HG03439 (cell line): Measurements from ENCODE around the gene BMP3.
A peak's percentile ranks its signal among the peaks of the same experiment; 100 is the strongest.

Source experiments
- ATAC-seq: cut with Tn5 transposase; IDR thresholded peaks from one replicate; pipeline ENCODE4 v1.9.1; 2021; ENCODE audit warnings: mild to moderate bottlenecking, moderate library complexity; ENCODE audit not compliant: unreplicated experiment

The BMP3 gene

DNA sequence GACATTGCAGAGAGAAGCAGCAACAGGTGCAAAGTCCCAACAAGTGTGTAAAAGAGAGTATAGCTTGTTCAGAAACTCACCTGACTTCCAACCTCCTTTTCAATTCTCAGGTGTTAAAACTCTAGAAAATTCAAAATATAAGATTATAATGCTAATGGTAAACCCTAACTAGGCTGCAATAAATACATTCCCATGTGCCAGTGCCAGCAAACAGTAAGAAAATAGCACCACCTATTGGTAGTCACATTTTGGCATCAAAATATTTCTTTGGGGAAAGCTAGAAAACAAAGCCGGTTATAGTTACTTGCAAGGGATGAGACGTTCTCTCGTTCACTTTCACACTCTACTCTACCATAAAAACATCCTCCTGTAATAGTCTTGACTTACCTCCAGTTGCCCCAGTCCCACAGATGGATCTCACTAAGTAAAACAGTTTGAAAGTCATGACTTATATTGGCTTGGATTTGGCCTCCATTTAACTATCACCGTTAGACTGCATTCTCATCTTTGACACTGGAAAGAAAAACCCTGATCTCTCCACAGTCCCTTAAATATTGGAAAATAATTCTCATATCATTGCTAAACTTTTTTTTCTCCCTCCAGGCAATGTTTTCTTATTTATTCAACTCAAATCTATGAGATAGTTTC lies 9.6 kb downstream of the BMP3 start:
- no peak for ATAC-seq

DNA sequence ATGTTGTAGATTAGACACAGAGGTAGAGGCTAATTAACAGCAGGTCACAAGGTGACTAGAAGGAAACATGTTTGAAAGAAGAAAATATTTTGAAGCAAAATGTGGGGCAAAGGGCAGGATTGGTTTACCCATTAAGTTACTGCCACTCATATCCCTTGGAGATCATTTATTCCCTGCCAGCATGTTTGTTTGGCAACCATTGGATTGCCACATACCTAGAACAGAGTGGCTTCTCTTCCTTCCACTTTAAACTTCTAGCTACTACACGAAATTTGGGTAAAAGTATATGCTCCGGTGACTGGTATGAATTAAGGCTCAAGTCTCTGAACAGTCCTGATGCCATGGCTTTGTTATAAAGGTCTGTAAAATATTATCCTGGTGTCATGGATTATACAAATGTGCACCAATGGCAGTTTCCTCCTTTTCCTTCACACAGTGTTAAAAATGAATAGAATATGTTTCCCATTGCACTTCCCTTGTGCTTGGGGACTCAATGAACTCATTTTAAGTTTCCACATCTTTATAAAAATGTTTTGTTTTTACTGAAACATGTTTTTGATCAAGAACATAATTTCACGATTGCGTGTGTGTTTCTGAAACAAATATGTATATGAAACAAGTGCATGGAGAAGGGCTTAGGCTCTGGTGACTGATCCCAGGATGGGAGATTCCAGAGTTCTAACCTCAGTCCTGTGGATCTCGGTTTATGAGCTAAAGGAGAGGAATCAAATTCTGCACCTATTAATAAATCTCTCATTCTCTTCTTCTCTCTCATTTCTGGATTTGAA lies 12.3 kb downstream of the BMP3 start:
- ATAC-seq, result no peak

DNA sequence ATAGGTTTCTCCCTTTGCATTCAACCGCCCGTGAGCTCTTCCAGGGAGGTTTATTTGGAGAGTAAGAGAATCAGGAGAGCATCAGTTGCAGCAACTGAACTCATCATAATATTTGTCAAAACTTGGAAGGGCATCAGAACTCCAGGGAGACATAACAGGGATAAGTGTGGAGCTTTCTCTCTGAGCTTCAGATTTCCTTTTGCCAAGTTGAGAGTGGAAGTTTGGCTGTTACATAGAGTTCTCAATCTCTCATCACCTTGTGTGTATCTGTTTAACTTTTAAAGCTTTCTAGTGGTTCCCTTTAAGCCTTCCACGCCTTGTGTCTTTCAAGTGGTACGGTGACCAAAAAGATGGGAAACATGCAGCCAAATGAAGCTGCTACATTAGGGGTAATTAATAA lies 18.8 kb downstream of the BMP3 start:
- ATAC-seq, result no peak

DNA sequence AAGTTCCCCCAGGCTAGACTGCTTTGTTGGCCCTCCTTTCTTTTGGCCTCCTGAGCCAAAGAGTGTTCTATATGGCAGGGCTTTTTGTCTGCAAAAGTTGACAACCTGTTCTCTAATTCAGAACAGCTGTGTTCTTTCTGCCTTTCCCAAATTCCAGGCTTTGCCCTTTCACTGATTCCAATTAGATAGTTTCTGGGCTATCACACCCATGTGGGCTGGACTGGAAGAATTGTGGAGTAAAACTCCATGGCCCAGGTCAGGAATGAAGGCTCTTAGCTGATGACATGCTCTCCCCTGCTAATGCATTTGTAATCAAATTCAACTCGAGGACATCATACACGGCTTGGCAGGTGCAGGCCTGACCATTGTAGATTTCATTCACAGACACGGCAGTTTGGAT lies 19.4 kb downstream of the BMP3 start:
- no peak for ATAC-seq

DNA sequence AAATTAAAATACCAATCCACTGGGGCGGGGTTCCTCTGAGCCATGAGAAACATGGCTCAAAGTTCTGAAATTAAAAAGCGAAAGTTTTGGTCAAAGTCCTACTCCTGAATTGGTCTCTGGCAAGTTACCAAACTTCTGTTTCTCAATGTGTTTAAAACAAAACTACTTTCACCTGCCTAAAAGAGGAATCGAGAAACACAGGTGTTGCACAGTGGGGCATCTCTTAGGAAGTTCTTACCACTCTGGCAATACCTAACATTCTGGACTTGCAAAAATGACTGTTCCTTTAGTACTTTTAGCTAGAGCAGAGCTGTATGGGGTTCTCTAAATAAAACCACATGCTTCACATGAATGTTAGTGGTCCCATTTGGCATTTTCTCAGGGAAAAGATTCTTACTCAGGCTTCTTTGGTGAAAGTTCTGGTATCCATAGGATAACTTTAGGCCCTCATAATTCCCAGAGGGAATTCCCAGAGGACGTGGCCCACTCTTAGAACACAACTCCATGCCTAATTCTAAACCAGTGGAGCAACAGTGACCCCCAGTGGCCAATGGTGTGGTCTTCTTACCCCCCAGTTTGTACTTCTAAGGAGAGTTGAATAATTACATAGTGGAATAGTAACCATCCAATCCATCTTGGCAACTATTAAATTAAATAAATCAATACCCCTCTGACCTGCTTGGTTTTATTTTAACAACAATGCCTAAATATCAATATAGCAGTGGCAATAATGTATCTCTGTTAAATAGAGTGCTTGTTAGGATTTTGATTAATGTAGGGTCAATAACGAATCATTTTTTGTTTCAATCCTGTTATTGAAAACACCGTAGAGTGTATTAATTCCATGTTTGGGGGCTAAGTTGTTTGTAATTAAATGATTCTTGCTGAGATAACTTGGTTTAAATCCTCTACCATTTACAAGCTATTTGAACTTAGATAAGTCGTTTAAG lies 21.9 kb downstream of the BMP3 start:
- peak; percentile 83 for ATAC-seq

DNA sequence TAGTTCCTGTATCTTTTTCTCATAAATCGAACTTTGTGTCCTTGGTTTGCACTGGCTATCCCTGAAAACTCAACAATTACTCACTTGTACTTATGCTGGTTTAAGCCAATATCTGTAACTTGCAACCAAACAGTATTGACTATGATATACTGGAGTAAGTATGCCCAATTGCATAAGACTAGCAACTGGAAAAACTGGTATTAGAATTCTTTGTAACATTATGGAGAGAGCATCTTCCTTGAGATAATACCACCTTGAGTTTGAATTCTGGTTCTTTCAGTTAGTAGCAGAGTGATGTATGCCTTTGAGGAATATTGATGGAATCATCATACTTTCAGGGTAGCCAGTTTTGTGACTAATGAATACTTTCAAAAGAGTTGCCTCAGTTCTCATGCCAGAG lies 28.1 kb downstream of the BMP3 start:
- no peak for ATAC-seq

DNA sequence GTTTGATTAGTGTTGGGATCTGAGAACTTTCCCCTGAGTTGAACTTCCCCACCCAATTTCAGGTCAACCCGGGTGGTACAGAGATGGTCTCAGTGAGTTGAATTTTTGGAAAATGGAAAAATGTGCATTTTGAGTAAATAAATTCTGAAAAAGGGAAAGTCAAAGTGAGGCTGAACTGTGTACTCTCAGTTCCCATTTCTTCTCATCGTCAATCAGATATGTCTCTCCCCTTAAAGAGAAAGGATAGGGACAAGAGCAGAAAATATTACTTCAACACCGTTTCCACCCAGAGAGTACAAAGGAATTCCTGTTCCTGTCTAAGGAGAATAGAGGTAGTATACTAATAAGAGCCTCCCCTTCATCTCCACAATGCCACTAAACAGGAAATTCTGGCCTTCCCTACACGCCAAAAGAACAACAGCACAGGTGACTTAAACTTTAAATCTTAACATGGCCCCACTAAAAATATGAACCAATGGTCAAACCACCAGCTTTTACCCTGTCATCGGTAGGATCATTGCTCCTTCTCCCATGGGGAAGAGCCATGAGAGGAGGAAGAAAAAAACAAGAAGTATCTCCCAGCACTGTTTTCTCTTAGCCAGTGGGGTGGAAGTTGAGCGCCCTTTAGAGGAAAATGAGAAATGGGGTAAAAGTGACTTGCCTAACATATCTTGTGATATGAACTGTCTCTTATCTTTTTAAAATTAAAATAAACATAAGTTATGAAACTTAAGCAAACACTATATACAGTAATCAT lies 30.3 kb downstream of the BMP3 start:
- no peak for ATAC-seq

DNA sequence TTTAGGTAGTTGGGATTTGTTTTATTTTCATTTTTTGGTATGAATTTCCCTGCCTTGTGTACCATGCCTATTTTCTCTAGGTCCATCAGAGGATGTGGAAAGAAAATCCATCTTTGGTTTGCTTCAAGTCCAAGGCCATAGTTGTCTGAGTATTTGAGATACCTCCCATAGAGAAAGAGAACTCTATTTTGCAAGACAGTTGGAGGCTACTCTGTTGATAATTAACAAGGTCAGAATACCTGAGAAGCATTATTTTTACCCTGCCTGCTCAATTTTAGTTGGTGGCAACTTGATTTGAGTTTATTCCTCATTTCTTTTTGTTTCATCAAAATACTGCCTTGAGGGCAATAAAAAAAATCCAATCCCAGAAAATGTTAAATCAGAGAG lies 30.8 kb downstream of the BMP3 start:
- ATAC-seq, result no peak

DNA sequence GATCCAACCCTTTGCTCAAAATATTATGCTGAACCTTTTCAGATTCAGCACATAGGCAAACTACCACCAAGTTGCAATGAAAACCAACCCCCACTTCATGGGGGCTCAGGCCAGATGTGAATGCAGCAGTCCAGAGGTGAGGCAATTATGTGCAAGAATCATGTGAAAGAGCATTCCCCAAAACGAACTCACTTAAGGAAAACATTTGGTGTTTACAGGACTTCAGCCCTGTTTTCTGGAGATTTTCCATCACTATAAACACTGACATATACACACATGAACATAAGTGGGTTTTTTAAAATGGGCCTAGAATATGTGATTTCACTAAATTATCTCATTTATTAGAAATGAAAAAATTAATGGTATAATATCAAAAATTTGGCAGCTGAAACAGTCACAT lies 31.5 kb downstream of the BMP3 start:
- ATAC-seq, result no peak

DNA sequence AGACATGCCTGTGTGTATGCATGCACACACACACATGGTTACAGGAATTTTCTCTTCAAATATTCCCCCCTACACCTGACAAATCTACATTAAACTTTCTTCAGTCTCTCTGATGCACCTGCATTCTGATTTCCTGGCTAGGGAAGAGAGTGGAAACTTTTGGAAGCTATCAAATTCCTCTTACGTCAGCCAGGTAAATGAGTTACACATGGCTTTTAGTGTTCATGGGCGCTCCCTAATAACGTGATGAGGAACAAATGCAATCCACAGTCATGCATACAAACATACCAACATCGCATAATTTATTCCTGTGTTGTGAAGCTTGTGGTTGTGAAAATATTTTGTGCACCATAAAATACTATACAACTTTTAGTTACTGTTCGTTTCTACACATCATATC lies 34.9 kb downstream of the BMP3 start:
- no peak for ATAC-seq

DNA sequence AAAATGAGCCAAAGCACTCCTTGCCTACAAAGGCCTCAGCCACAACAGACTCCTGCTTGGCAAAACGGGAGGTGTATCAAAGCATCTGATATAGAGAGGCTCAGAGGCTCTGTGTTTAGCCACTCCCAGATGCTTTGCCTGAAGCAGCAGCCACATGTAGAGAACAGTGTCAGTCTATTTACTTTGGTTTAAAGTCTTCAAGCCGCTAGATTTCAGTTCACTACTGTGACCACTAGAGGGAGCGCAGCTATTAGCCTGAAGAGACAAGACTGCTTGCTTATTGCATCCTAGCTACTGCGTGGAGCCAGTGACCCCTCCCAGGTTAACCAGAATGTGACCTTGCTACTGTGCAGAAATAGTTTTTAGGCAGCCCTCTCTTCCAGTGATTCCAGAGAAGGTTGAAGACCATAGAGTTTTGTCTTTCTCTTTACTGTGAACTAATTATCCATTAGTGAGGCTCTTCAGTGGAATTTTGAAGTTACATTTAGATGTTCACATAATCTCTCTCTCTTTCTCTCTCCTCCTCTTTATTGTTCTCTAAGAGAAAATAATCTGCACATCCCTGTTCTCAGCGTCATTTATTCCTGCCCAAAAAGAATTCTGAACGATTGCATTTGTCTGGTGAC lies 39.3 kb downstream of the BMP3 start:
- ATAC-seq, result peak; percentile 98

DNA sequence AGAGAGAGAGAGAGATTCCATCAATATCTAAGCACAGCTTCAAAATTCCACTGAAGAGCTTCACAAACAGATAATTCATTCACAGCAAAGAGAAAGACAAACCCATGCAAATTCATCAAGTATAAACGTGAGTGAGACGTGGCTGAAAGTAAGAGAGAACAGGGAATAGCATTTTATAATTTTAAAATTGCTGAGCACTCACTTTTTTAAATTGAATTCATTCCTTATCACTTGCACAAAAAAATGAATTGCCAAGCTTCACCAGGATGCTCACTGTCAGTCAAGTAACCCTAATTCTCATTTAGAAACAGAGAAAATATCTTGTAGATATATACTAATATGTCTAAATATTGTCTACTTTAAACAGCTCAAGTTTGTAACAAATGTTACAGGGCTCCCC lies 40.5 kb downstream of the BMP3 start:
- ATAC-seq, result no peak

DNA sequence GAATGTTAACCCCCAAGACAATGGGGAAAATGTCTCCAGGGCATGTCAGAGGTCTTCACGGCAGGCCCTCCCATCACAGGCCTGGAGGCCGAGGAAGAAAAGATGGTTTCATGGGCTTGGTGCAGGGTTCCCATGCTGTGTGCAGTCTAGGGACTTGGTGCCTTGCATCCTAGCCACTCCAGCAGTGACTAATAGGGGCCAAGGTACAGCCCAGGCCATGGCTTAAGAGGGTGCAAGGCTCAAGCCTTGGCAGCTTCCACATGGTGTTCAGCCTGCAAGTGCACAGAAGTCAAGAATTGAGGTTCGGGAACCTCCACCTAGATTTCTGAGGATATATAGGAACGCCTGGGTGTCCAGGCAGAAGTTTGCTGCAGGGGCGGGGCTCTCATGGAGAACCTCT lies 50.6 kb downstream of the BMP3 start:
- no peak for ATAC-seq

DNA sequence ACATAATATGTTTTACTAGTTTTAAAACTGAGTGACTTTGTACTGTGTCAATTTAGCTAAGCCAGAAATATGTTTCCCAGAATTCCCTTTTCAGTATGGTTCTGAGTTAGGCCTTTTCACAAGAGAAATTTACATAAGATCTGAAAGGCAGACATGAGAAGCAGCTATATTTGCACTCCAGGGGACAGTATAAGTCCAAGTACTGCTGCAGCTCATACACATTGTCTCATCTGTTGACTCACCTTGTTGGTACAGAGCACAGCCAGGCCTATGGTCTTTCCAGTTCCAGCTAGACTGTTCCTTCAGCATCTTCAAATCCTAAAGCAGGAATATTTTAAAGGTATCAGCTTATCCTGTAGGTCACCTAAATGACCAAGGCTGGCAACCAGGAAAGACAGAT lies 53.5 kb downstream of the BMP3 start:
- ATAC-seq, result no peak

DNA sequence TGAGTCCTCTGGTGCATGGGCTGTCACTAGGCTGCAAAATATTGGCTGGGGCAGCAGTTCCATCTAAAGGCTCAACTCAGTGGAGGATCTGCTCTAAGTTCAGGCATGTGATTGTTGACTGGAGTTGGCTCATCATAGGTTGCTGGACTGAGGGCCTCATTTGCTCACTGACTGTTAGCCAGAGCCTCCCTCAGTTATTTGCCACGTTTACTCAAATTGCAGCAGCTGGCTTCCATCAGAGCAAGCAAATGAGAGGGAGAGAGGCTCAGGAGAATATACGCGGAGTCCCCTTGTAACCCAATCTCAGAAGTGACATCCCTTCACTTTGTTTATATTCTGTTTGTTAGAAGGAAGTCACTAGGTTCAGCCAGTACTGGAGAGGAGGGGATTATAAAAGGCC lies 54.1 kb downstream of the BMP3 start:
- no peak for ATAC-seq

DNA sequence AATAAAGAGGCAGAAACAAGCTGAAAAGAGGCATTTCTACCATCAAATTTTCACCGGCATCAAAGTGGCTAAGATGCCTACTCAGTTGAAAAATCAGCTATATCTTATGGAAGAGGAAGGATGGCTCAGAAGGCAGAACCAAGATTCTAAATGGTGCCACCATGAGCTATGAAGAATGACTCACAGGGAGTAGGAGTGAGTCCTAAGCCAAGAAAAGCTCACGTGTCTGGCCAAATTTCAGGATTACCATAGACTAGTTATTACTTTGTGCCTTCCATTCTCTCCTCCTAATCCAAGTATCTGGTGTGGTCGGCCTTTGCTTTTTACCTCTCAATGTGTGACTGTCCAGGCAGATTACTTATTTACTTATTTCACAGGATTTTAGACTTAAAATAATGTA lies 54.8 kb downstream of the BMP3 start:
- ATAC-seq, result no peak

DNA sequence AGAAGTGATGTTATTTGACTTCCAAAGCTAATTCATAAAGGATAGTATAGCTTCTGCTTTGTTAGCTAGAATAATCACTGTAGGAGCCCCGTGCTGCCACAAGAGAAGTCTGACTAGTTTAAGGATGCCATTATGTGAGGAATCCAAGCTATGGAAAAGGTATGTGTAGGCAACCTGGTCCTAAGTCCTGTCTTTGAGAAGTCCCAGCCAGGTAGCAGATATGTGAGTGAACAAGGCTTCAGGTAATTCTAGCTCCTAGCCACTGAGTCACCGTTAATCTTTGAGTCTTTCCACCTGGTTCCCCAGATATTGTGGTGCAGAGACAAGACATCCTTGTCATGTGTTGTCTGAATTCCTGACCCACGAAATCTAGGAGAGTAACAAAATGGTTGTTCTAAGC lies 55.5 kb downstream of the BMP3 start:
- no peak for ATAC-seq

DNA sequence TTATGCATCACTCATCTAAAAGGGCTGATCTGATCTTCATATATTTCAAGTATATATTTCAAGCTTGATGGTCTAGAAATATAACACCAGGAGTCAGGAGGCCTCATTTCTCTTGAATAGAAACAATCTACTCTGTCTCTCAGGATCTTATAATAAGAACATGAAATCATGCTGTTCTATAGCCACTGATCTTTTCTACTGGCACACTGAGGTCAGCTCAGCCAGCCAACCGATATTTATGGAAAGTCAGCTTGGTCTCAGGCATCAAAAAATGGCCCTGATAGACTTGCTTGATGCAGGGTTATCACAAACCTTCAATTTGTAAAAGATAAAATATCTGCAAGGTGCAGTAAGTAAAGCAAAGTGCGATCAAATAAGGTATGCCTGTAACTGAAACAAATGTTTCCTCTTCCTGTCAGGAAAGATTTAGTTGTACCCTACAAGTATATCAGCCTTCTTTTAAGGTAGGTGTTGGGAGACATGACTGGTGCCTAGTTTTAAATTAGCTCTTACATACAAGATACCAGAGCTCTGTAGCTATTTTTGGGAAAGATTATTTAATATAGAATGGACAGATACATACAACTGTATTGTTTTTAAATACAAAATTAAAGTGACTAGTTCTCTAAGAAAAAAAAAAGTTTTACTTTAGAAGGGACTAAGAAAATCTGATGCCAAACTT lies 63.4 kb downstream of the BMP3 start:
- ATAC-seq, result no peak

DNA sequence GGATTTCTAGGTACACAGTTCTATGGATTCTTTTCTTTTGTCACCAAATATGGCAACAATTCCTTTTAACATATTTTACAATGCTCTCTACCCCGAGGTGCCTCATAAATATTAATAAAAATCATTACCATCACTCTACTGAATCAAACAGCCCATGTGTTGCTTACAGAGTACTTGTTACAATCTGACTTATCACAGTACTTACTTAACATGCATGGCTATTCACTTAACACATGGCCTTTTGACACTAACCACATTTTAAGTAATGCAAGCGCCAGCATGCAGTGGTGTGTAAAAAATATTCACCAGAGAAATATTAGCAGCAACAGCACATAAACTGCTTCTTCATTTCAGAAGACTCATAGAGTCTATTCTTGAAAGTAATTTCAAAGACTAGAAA lies 64.9 kb downstream of the BMP3 start:
- no peak for ATAC-seq

DNA sequence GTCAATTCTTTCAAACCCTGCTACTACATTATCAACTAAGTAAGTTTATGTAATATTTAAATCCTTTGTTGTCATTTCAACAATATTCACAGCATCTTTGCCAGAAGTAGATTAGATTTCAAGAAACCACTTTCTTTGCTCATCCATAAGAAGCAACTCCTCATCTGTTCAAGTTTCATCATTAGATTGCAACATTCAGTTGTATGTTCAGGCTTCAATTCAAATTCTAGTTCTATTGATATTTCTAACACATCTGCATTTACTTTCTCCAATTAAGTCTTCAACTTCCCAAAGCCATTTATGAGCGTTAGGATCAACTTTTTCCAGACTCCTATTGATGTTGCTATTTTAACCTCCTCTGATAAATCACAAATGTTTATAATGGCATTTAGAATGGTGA lies 66.1 kb downstream of the BMP3 start:
- no peak for ATAC-seq
